HCT116 (cell line): ENCODE data around the gene CCER1.

ENCODE experiments used
- CEBPB ChIP-seq: IDR thresholded peaks from 2 replicates; pipeline ENCODE4 v1.6.1; 2012; ENCODE audit warnings: low read depth
- CTCF ChIP-seq, 3 experiments: fragments of 200-600 bp in 1 of 3; sonication (generic) in 1 of 3; IDR thresholded peaks in 2 of 3; conservative IDR thresholded peaks in 1 of 3; 2 replicates each; pipeline ENCODE4 v1.5.1; 2012 to 2017; ENCODE audit warnings: low read depth in 2 of 3, low read length in 2 of 3, antibody characterized with exemption in 1 of 3, borderline replicate concordance in 1 of 3, control low read depth in 1 of 3, mild to moderate bottlenecking in 1 of 3, mixed read lengths in 1 of 3, mixed run types in 1 of 3, moderate library complexity in 1 of 3; ENCODE audit not compliant: insufficient read depth in 1 of 3
- EGR1 ChIP-seq: IDR thresholded peaks from 2 replicates; pipeline ENCODE4 v1.6.1; 2012; ENCODE audit warnings: low read depth
- EZH2 ChIP-seq: fragments of 200-600 bp; sonication (generic); IDR thresholded peaks from 2 replicates; pipeline ENCODE4 v1.6.1; 2017; ENCODE audit warnings: antibody characterized with exemption, mixed run types
- EZH2phosphoT487 ChIP-seq: fragments of 200-600 bp; IDR thresholded peaks from 2 replicates; pipeline ENCODE4 v1.6.1; 2018; ENCODE audit warnings: antibody characterized with exemption, borderline replicate concordance
- MAX ChIP-seq: IDR thresholded peaks from 2 replicates; pipeline ENCODE4 v1.6.1; 2012
- POLR2A ChIP-seq: IDR thresholded peaks from 2 replicates; pipeline ENCODE4 v1.7.0; 2011; ENCODE audit warnings: borderline replicate concordance; ENCODE audit not compliant: insufficient read depth, insufficient read length; ENCODE audit errors: extremely low read depth
- POLR2AphosphoS5 ChIP-seq: IDR thresholded peaks from 2 replicates; pipeline ENCODE4 v1.6.1; 2011; ENCODE audit warnings: mild to moderate bottlenecking, low read depth, low read length, moderate library complexity
- RAD21 ChIP-seq: IDR thresholded peaks from 2 replicates; pipeline ENCODE4 v1.6.1; 2012; ENCODE audit warnings: low read depth, mild to moderate bottlenecking
- REST ChIP-seq: IDR thresholded peaks from 2 replicates; pipeline ENCODE4 v1.6.1; 2012; ENCODE audit warnings: low read depth
- YY1 ChIP-seq: IDR thresholded peaks from 2 replicates; pipeline ENCODE4 v1.6.1; 2011; ENCODE audit warnings: low read length, low read depth, moderate library complexity, mild to moderate bottlenecking; ENCODE audit not compliant: insufficient replicate concordance; ENCODE audit errors: extremely low read depth
- ZBTB33 ChIP-seq: IDR thresholded peaks from 2 replicates; pipeline ENCODE4 v1.6.1; 2011; ENCODE audit warnings: mild to moderate bottlenecking, low read length, moderate library complexity; ENCODE audit not compliant: insufficient replicate concordance; ENCODE audit errors: extremely low read depth
- ZNF274 ChIP-seq: fragments of 200-500 bp; sonication (Bioruptor generic); IDR thresholded peaks from 2 replicates; pipeline ENCODE4 v1.6.1; 2014; ENCODE audit warnings: mild to moderate bottlenecking, low read depth, low read length, inconsistent platforms

- TF ChIP-seq CTCF (IDR thresholded peaks at IDR 0.05 in 2 of 3, conservative IDR thresholded peaks at IDR 0.05 in 1 of 3; ENCODE audit: borderline replicate concordance in 1 of 3, insufficient read depth in 1 of 3, low read depth in 2 of 3, low read length in 2 of 3) (no peak), MAX (no peak), POLR2AphosphoS5 (no peak), POLR2A (no peak), CEBPB (no peak), RAD21 (no peak), EGR1 (no peak), EZH2phosphoT487 (no peak), REST (no peak), EZH2 (no peak), ZNF274 (no peak), YY1 (no peak), ZBTB33 (no peak)
Observed at GRCh38 chr12:90936230-90937005, 18.6 kb downstream of the CCER1 start.
